ENCODE data around the gene CNTNAP4. TPM values are rescaled to one million over a fixed set of nuclear protein-coding genes. Genes with fewer than 3 reads are reported as not detected.

CNTNAP4 gene
- total RNA-seq, 1 experiment from 2014 or later = not detected

DNA sequence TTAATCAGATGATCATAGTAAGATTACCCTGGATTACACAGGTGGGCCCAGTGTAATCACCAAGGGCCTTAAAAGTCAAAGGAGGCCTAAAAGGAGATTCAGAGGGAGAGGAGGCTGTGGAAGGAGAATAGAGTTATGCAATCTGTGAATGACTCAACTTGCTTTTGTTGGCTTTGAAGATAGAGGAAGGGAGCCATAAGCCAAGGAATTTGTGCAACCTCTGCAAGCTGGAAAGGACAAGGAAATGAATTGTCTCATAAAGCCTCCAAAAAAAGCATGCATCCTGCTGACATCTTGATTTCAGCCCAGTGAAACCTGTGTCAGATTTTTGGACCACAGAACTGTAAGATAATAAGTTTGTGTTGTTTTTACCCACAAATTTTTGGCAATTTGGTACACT is 109.6 kb downstream of the CNTNAP4 start:
- TF ChIP-seq, protein P1, sequence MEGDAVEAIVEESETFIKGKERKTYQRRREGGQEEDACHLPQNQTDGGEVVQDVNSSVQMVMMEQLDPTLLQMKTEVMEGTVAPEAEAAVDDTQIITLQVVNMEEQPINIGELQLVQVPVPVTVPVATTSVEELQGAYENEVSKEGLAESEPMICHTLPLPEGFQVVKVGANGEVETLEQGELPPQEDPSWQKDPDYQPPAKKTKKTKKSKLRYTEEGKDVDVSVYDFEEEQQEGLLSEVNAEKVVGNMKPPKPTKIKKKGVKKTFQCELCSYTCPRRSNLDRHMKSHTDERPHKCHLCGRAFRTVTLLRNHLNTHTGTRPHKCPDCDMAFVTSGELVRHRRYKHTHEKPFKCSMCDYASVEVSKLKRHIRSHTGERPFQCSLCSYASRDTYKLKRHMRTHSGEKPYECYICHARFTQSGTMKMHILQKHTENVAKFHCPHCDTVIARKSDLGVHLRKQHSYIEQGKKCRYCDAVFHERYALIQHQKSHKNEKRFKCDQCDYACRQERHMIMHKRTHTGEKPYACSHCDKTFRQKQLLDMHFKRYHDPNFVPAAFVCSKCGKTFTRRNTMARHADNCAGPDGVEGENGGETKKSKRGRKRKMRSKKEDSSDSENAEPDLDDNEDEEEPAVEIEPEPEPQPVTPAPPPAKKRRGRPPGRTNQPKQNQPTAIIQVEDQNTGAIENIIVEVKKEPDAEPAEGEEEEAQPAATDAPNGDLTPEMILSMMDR (conservative IDR thresholded peaks at IDR 0.05) = no peak
- Histone ChIP-seq H2AK5ac (ENCODE audit: insufficient read length, low read length) (no peak overlapping the region), H3K18ac (ENCODE audit: insufficient read length, low read depth, low read length) (no peak overlapping the region), H3K23ac (ENCODE audit: insufficient read length, low read depth, low read length) (no peak overlapping the region), H2BK15ac (ENCODE audit: low read depth, low read length) (no peak overlapping the region), H3K79me2 (ENCODE audit: insufficient read depth, low read length) (no peaks in the 10 kb centered on the region), H3K14ac (ENCODE audit: insufficient read depth, low read length) (no peak overlapping the region), H2BK20ac (ENCODE audit: low read depth, low read length, poor library complexity, severe bottlenecking) (no peak overlapping the region), H2BK12ac (ENCODE audit: insufficient read length, low read depth, low read length) (no peak overlapping the region), H3K56ac (ENCODE audit: insufficient read length, low read depth, low read length) (no peak overlapping the region), H3K4ac (ENCODE audit: low read depth, low read length) (no peak overlapping the region), H3K4me1 (ENCODE audit: insufficient read depth, low read length) (no peaks in the 10 kb centered on the region; the same call in 1 of the 2 replicates), H4K5ac (ENCODE audit: insufficient read length, low read depth, low read length) (no peak overlapping the region), H3K23me2 (ENCODE audit: insufficient read length, low read depth, low read length, poor library complexity, severe bottlenecking) (no peaks in the 10 kb centered on the region), H3K79me1 (ENCODE audit: insufficient read depth, low read depth, low read length, poor library complexity, severe bottlenecking) (no peaks in the 10 kb centered on the region), H3K4me2 (ENCODE audit: insufficient read depth, insufficient read length, low read length) (no peak overlapping the region), H3K27me3 (ENCODE audit: insufficient read depth, low read length) (no peaks in the 10 kb centered on the region), H3K9me3 (ENCODE audit: control insufficient read depth, low read depth, low read length) (no peaks in the 10 kb centered on the region), H3K9ac (ENCODE audit: extremely low read depth, insufficient read length, low read length) (no peak overlapping the region), H3T11ph (ENCODE audit: low read length) (no peak overlapping the region), H4K8ac (replicated peaks; ENCODE audit: insufficient read length, low read depth, low read length) (no peak overlapping the region), H2AFZ (ENCODE audit: low read length) (no peak overlapping the region), H3K27ac (ENCODE audit: insufficient read length, low read depth, low read length) (no peak overlapping the region), H2BK5ac (ENCODE audit: insufficient read length, low read length) (no peak overlapping the region), H4K91ac (ENCODE audit: insufficient read length, low read depth, low read length) (no peak overlapping the region), H4K20me1 (ENCODE audit: control insufficient read depth, insufficient read depth, insufficient read length) (no peaks in the 10 kb centered on the region), H2BK120ac (ENCODE audit: low read depth, low read length, poor library complexity, severe bottlenecking) (no peak overlapping the region)
- Mint-ChIP-seq H3K36me3 (ENCODE audit: insufficient read depth in 1 of 3, low read depth in 3 of 3) (no peaks in the 10 kb centered on the region), H3K9me3 (no peaks in the 10 kb centered on the region), H3K4me1 (peaks cover 3 to 4% of the 10 kb centered on the region in 2 experiments; a peak in 2 of 4 replicates), H3K4me3 (no peak overlapping the region), H3K27me3 (ENCODE audit: low read depth) (no peaks in the 10 kb centered on the region), H3K27ac (no peak overlapping the region)
- DNase-seq = no peak

Measured in H9 (cell line).